Purkinje cell (primary cell): Measurements from ENCODE around the gene CACHD1. TPM values are rescaled to one million over a fixed set of nuclear protein-coding genes. Genes with fewer than 3 reads are reported as not detected.

Experiments
- polyA plus RNA-seq: library from polyadenylated mRNA; unstranded; fragments of >200 nt; fragmentation: Nextera tagmentation; gene quantifications from 2 replicates; pipeline ENCODE4 v1.2.1, GENCODE V29; 2014

Gene CACHD1
- 3.1 and 5.5 TPM in 2 replicates for polyA plus RNA-seq

GRCh38 chr1:64469977-64470664, at the start of gene CACHD1:
Gene CACHD1, plus strand, starts transcription at chr1:64470129. Its CDS starts 616 bp downstream, at chr1:64470745.

